Renal cortex interstitium (tissue), 3 donors: ENCODE measurements around the gene RPL28. TPM values are rescaled to one million over a fixed set of nuclear protein-coding genes. Genes with fewer than 3 reads are reported as not detected.

Experiments used
- polyA plus RNA-seq, 3 donors: library from polyadenylated mRNA; unstranded; fragments of 120-200 nt; gene quantifications; one replicate each; pipeline ENCODE4 v1.2.1, GENCODE V29; 2013; ENCODE audit not compliant: insufficient read length in 3 of 3

RPL28 gene
- polyA plus RNA-seq, 3 donors = 762 to 1,286 (median 1,213) TPM

Other genes with a start within 250 kb of the RPL28 start
- gene TNNT1, start 236.7 kb upstream of the RPL28 start, polyA plus RNA-seq = 1 to 10 TPM; 2.7 to 7.0 (median 4.5) TPM
- gene TNNI3, start 228.2 kb upstream of the RPL28 start, polyA plus RNA-seq = 1 to 10 TPM; 3.4 to 3.7 (median 3.5) TPM
- 1 to 10 TPM; 6.6 to 9.9 (median 8.1) TPM for gene DNAAF3, start 219.3 kb upstream of the RPL28 start, polyA plus RNA-seq
- gene SYT5, start 205.6 kb upstream of the RPL28 start, polyA plus RNA-seq = under 1 TPM; 0.11 to 0.47 (median 0.44) TPM
- under 1 TPM; 0.09 to 0.16 (median 0.12) TPM for gene PTPRH, start 176.4 kb upstream of the RPL28 start, polyA plus RNA-seq
- gene TMEM86B, start 157.2 kb upstream of the RPL28 start, polyA plus RNA-seq = 1 to 10 TPM; 2.6 to 7.1 (median 4.2) TPM
- 10 to 100 TPM; 39.3 to 52.1 (median 48.9) TPM for gene PPP6R1, start 126.9 kb upstream of the RPL28 start, polyA plus RNA-seq
- 10 to 100 TPM; 23.2 to 41.2 (median 39.2) TPM for gene HSPBP1, start 105.8 kb upstream of the RPL28 start, polyA plus RNA-seq
- 10 to 100 TPM; 12.7 to 16.2 (median 14.6) TPM for gene BRSK1, start 101.9 kb upstream of the RPL28 start, polyA plus RNA-seq
- gene TMEM150B, start 60.6 kb upstream of the RPL28 start, polyA plus RNA-seq = 1 to 10 TPM in 1 of 3 donors, under 1 TPM in 2; 0.72 to 2.1 (median 0.90) TPM
- 10 to 100 TPM; 16.5 to 34.5 (median 23.4) TPM for gene KMT5C, start 46.1 kb upstream of the RPL28 start, polyA plus RNA-seq
- gene COX6B2, start 31.2 kb upstream of the RPL28 start, polyA plus RNA-seq = 1 to 10 TPM in 2 of 3 donors, under 1 TPM in 1; 0.82 to 1.9 (median 1.2) TPM
- under 1 TPM; 0.12 to 0.24 (median 0.13) TPM for gene GARIN5B, start 22.7 kb upstream of the RPL28 start, polyA plus RNA-seq
- 1 to 10 TPM in 2 of 3 donors, under 1 TPM in 1; 0.84 to 2.8 (median 1.5) TPM for gene IL11, start 15.5 kb upstream of the RPL28 start, polyA plus RNA-seq
- 1 to 10 TPM in 1 of 3 donors, under 1 TPM in 1, not detected in 1; 0.17 to 1.1 TPM for gene TMEM190, start 9.1 kb upstream of the RPL28 start, polyA plus RNA-seq
- gene TMEM238, start 1.6 kb upstream of the RPL28 start, polyA plus RNA-seq = 1 to 10 TPM in 1 of 3 donors, under 1 TPM in 2; 0.58 to 1.3 (median 0.78) TPM
- 10 to 100 TPM; 39.8 to 70.7 (median 42.8) TPM for gene UBE2S, start 21.9 kb downstream of the RPL28 start, polyA plus RNA-seq
- under 1 TPM; 0.09 to 0.30 (median 0.16) TPM for gene SHISA7, start 57.4 kb downstream of the RPL28 start, polyA plus RNA-seq
- gene ISOC2, start 75.7 kb downstream of the RPL28 start, polyA plus RNA-seq = 10 to 100 TPM; 28.1 to 47.0 (median 45.4) TPM
- not detected for gene C19orf85, start 78.8 kb downstream of the RPL28 start, polyA plus RNA-seq
- 1 to 10 TPM; 2.1 to 6.6 (median 4.8) TPM for gene ZNF628, start 90.7 kb downstream of the RPL28 start, polyA plus RNA-seq
- gene NAT14, start 99.3 kb downstream of the RPL28 start, polyA plus RNA-seq = 10 to 100 TPM; 43.2 to 55.9 (median 52.6) TPM
- gene SSC5D, start 102.5 kb downstream of the RPL28 start, polyA plus RNA-seq = 1 to 10 TPM; 1.5 to 2.5 (median 1.6) TPM
- 1 to 10 TPM in 2 of 3 donors, under 1 TPM in 1; 0.97 to 1.8 (median 1.4) TPM for gene SBK2, start 151.2 kb downstream of the RPL28 start, polyA plus RNA-seq
- gene SBK3, start 159.6 kb downstream of the RPL28 start, polyA plus RNA-seq = under 1 TPM; 0.12 to 0.28 (median 0.22) TPM
- gene ZNF579, start 194.9 kb downstream of the RPL28 start, polyA plus RNA-seq = 10 to 100 TPM; 13.8 to 21.2 (median 19.5) TPM
- 10 to 100 TPM; 20.1 to 24.5 (median 23.9) TPM for gene FIZ1, start 213.6 kb downstream of the RPL28 start, polyA plus RNA-seq
- gene ZNF524, start 214.4 kb downstream of the RPL28 start, polyA plus RNA-seq = 10 to 100 TPM in 2 of 3 donors, 1 to 10 TPM in 1; 6.5 to 11.1 (median 11.0) TPM
- gene ZNF865, start 219.7 kb downstream of the RPL28 start, polyA plus RNA-seq = 10 to 100 TPM in 2 of 3 donors, 1 to 10 TPM in 1; 5.9 to 11.8 (median 11.1) TPM
- 10 to 100 TPM in 2 of 3 donors, 1 to 10 TPM in 1; 8.7 to 13.6 (median 12.7) TPM for gene ZNF784, start 238.6 kb downstream of the RPL28 start, polyA plus RNA-seq